Measurements from ENCODE around the gene ERG. TPM values are rescaled to one million over a fixed set of nuclear protein-coding genes. Genes with fewer than 3 reads are reported as not detected.

The ERG gene
- total and polyA plus RNA-seq, 2 of the 8 experiments (the other 6 are each of a cell fraction or from before 2014, with no cell fraction given) = 1.0 to 3.0 TPM

DNA sequence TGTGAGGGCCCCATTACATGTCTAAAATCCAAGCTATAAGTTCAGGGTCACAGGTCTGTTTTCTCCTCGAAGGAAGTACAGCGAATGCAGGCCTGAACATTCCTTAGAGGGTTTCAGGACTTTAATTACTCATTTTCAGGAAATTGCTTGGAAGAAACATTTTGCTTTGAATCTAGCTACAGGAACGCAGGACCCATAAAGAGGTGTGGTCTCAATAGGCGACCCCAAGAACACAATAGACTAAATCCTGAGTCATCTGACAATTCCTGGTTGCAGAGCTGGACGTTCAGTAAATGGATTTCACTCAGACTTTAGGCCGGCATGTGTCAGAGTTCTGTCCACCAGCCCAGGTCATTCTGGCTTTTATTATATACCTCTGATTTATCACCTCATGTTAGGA, 1.0 kb upstream of the ERG start (continued):
- TF ChIP-seq TCF12 (IDR thresholded peaks at IDR 0.05; ENCODE audit: low read depth, low read length) = no peak
- no peak for TF ChIP-seq SUZ12 (IDR thresholded peaks at IDR 0.05; ENCODE audit: low read length)

All from H1 (cell line).